GM19438 (cell line): ENCODE measurements around the gene CCDC188.

Source experiments
- ATAC-seq: cut with Tn5 transposase; IDR thresholded peaks from one replicate; pipeline ENCODE4 v1.9.1; 2021; ENCODE audit warnings: low read depth; ENCODE audit not compliant: unreplicated experiment

Gene CCDC188

DNA sequence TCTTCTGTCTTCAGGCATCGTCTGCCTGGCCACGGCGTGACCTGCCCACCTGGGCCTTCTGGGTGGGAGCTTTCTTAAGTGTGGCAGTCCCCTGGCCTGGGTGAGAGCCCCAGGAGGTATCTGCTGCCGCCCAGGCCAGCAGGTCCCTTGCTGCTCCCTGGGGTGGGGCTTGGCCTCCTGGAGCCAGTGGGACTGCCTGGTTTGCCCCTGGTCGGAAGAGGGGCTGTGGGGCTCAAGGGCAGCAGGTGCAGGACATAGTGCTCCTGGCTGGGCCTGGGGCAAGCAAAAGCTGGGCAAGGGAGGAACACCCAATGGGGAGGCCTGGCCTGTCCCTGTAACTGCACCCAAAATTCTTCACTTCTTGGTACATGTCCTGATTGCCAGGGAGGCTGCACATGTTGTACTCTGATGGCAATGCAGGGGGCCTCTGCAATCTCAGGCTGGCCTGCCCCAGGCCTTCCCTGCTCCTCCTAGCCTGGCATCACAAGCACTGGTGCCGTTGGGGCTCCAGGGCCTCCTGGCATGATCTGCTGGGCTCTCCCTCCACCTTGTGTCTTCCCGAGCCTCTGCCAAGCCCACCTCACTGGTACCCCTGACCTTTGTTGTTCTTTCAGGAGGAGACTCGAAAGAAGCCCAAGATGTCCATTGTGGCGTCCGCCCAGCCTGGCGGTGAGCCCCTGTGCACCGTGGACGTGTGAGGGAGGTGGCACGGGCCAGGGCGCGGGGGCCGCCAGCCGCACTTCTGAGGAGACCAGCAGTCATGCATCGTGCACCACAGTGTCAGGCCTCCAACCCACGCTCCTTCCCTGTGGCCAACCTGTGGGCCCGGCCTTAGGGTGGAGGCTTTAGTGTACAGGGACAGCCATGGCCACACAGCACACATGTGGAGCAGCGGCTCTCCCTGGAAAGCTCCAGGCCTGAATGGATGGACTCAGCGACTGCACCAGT lies 41.2 kb downstream of the CCDC188 start:
- no peak for ATAC-seq

DNA sequence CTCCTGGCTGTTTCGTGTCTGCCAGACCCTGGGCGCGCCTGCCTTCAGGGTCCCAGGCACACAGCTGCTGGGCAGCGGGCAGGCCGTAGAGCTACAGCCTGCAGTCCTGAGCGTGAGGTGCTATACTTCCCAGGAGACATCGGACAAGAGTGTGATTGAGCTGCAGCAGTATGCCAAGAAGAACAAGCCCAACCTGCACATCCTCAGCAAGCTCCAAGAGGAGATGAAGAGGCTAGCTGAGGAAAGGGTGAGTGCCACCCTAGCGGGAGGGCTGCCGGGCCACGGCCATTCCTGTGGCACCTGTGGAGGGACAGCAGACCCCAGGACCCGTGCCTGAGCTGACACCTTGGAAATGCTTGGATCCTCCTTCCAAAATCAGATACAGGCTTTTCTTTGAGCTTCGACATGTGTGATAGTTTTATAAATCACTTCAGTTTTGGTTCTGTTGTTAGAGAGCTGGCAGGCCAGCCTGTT lies 42.1 kb downstream of the CCDC188 start:
- no peak for ATAC-seq

DNA sequence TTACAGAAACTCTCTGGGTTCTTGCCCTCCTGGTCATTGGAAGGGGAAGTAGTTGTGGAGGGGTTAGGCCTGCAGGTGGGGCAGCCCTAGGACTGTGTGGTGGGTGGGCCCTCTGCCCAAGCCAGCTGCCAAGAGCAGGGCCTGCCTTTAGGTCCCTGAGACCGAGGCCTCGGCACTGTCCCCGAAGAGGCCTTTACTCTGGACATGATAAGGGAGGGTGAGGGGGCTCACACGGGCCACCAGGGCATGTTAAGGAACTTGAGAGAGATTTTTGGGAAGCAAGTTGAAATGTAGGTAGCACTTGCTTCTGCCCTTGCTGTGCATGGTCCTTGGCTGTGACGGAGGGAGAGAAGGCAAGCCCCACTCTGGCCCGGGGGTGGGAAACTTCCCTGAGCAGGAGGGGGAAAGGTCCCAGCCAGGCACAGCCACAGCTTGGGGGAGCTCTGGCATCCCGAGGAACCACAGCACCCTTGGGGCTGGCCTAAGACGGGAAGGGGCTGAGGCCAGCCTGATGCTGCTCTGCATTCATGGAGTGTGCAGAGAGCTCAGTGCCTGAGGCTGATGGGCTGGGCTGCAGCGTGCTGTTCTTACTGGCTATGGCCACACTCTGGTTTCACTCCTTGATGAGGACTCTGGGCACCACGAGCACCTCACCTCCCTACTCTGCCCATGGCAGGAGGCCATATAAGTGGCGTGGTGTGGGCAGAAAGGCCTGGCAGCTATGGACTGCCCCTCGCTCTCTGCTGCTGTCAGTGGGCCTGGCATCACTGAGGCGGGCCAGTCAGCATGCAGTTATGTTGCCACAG lies 42.7 kb downstream of the CCDC188 start:
- no peak for ATAC-seq

GRCh38 chr22:20107471-20107901 lies 43.4 kb downstream of the CCDC188 start:
- no peak for ATAC-seq

DNA sequence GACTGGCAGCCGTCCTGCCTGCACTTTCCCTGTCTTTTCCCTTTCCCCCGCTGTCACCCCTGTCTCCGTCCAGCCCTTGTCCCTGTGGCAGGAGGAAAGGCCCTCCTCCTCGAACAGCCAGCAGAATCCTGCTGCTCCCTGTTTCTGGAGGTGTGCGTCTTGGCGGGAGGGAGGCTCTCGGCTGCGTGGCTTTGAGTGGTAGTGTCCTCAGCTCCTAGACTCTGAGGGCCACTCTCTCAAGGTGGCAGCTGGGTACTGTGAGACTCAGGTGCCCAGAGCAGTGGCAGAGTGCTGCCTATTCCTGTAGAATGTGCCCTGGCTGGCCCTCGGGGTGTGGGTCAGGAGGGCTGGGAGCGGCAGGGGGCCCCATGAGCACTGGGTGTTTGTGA lies 44.0 kb downstream of the CCDC188 start:
- no peak for ATAC-seq

GRCh38 chr22:20106205-20106848 lies 44.5 kb downstream of the CCDC188 start:
- ATAC-seq, result no peak

DNA sequence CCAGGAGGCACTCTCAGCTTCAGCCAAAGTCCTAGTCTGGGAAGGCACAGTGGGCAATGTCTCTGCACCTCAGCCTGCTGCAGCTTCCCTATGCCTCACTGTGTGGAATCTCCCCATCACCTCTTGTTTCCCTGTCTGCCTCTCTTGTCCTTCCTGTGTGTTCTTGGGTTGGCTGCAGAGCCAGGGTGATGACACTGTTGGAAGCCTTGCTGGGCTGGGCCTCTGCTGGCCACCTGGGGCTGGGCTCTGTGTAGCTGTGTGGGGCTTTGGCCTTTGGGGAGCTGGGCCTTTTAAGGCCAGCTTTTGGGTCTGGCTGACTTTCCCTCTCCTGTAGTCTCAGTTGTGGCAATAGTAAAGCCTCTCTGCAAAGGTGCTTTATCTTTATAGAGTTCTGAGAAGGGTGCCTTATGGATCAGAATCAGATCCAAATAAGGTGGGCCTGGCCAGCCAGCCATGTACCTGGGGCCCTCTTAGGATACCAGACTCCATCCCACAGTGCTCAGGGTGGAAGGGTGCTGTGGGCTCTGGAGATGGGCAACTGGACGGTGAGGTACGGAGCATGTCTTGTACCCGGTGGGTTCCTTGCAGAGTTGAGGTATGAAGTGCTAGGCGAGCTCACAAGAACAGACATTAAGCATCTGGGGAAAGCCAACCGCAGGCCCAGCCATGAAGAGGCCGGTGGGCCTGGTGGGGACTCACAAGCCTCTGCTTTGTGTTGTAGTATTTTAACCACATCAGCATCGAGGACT lies 45.2 kb downstream of the CCDC188 start:
- ATAC-seq, result no peak

GRCh38 chr22:20102203-20102780 lies 48.6 kb downstream of the CCDC188 start:
- ATAC-seq, result no peak

GRCh38 chr22:20101638-20102037 lies 49.2 kb downstream of the CCDC188 start:
- no peak for ATAC-seq

DNA sequence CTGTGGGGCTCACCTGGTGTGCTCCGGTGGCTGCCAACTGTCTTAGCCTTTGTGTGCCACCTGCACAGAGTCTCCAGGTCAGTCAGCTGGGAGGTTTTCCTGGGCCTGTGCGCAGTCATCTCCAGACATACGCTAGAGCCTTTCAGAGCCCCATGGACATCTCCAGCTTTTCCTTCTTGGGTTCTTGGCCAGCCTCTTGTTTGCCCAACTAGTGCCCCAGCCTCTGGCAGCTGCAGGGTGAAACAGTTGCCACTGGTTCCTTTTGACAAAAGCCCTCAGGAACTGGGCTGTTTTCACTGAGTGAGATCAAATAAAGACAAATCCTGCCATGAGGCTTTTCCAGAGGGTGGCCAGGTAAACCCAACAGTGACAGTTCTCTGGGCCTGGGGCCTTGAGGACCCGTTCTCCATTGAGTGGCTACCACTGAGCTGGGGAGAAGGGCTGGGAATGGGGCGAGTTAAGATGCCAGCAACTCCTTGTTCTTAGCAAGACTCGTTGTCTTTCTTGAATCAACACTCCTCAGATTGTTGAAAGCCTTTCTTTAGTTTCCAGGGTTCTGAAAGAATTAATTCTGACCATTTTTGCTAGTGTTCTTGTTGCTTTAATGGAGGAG lies 51.6 kb downstream of the CCDC188 start:
- no peak for ATAC-seq
